ENCODE measurements around the gene C6orf141.

GRCh38 chr6:49526598-49526997 is 23.9 kb upstream of the C6orf141 start:
- TF ChIP-seq CTCF (IDR thresholded peaks at IDR 0.05; ENCODE audit: insufficient read depth, low read length, poor library complexity, severe bottlenecking), result no peak
- no peak for TF ChIP-seq EZH2phosphoT487 (conservative IDR thresholded peaks at IDR 0.05; ENCODE audit: low read length)
